NCI-H2081 treated with DMSO at 0.1 percent for 48 hours (cell line): ENCODE measurements around the gene ASPHD2.

Experiments used
- DNase-seq: peaks from one replicate; lab custom pipeline; 2025; lab: John Stamatoyannopoulos, UW

The ASPHD2 gene

DNA sequence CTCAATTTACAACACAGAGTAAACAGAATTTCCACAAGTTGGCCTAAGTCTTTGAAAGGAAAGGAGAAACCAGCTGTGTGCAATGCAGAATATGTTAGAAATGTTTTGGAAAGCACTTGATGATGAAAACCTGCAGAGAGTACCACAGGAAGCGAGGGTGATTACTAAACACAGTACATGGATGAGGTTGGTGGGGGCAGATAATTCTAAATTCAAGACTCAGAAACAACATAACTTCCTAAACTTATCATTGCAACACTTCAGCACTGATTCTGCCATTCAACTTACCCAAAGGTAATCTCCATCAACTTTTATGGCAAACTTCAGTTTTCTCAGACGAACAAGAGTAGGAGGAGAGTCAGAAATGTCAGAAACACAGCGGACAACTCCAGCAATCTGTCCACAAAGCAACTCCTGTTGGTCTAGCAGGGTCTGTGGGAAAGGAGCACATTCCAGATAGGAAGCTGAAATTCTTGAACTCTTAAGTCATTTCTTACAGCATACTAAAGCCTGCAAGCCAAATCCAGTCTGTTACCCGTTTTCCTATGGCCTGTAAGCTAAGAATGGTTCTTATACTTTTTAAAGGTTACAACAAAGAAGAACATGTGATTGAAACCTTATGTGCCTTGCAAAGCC is 47.8 kb downstream of the ASPHD2 start:
- DNase-seq, result no peak

DNA sequence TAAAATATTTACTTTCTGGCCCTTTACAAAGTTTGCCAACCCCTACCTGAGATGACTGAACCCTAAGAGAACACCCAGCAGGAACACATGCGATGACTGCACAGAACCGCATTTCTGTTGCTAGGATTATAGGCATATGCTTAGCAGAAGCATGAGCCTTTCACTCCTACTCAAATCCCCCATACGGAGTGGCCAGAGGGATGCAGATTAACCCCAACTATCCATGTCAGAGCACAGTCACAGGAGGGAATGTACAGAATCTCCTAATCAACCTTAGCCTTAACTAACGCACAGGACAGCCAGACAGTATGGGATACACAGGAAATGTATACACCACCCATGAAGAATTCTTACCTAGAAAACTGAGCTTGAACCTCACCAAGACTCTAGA is 48.3 kb downstream of the ASPHD2 start:
- no peak for DNase-seq

DNA sequence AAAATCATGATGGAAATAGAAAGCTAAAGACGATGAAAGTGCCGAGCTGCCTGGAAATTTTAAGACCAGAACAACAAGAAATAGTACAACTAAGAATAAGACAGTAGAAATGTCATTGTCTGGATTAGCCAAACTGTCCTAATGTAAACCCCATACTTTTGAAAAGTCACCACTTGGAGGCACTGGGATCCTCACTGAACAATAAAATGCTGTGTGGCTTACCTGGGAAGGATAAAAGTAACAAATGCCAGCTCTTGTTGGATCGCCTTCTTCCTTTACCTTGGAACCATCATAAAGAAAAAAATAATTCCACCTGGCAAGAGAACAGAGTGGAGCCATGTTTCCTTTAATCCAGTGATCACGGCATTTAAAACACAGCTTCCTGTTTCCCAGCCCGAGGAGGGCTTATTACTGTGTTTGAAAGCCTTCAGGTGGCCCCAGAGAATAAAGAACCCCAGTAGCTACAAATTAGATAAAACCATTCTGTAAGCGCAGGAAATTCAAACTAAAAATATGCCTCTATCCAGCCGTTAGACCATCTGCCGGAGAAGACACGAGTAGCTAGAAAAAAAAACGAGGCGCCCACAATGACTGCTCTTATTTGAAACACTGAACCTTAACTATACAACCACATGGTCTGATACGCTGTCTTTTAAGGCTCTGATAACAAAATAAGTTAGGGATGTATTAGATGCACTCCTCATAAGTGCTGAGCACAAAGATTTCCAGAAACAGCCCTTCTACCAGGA is 50.2 kb downstream of the ASPHD2 start:
- DNase-seq, result peak; percentile 59

DNA sequence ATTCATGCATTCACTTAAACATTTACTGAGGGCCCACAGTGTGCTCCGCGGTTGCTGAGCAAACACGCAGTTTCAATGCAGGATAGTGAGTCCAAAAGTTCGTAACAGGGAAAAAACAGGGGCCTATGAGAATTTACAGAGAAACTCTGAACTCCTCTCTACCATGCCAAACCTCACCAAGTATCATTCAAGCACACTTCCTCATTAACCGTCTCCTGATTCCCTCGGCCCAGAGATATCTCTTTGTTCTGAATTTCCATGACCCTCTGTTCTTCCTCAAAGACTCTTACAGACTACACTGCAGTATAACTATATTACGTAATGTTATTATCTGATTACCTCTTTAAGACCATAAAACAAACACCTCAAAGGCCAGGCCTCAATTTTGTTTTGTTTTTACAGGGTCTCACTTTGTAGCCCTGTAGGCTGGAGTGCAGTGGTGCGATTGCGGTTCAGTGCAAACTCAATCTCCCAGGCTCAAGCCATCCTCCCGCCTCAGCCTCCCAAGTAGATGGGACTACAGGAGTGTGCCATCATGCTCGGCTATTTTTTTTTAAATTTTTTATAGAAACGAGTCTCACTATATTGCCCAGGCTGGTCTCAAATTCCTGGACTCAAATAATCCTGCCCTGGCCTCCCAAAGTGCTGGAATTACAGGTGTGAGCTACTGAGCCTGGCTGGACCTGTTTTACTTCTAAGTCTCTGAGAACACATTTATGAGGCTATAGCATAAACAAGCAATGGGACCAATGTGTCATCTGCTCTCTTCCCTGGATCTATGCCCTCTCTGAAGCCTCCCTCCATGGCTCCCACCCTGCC is 50.9 kb downstream of the ASPHD2 start:
- no peak for DNase-seq

DNA sequence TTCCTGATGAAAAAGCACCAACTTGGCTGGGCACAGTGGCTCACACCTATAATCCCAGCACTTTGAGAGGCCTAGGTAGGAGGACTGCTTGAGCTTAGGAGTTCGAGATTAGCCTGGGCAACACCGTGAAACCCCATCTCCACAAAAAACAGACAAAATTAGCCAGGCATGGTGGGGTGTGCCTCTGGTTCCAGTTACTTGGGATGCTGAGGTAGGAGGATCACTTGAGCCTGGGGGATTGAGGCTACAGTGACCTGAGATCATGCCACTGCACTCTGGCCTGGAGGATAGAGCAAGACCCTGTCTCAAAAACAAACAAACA is 51.5 kb downstream of the ASPHD2 start:
- DNase-seq, result no peak

DNA sequence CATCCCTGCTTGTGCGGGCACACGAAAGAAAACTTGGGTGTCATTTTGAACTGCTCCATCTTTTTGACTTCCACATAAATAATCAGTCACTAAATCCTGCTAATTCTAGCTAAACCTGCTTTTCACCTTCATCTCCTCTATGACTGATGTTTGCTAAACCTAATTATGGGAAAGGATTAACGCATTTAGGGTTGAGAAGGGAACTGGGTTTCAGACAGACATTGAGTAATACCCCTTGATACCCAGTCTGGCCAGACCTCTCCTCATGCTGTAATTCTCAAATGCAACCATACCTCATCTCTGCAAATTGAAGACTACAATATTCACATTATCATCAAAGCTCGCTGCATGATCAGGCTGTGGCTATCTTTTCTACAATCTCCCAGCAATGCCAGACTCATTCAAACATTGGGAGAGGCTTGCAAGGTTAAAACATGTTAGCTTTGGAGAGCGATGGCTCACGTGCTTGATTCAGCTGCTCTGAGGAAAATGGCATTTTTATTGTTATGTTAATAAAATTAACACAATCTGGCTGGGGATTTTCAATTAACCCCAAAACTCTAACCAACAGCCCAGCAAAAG is 52.1 kb downstream of the ASPHD2 start:
- DNase-seq, result no peak

DNA sequence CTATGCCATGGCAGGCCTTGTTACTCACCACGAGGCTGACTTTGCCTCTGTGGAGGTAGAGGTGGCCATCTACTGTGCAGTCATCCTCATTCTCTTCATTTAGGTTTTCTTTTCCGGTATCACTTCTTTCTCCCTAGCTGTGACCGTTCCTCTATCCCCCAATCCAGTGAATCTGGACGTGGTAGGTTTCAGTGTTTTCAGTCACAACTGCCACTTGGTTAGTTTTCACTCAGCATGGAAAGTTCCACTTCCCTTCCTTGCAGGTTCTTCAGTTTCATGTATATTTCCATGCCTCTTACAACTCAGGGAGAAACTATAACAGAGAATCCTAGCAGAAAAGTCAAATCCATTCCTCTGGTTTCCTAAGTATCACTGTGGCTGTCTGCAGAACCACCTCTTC is 52.6 kb downstream of the ASPHD2 start:
- no peak for DNase-seq

DNA sequence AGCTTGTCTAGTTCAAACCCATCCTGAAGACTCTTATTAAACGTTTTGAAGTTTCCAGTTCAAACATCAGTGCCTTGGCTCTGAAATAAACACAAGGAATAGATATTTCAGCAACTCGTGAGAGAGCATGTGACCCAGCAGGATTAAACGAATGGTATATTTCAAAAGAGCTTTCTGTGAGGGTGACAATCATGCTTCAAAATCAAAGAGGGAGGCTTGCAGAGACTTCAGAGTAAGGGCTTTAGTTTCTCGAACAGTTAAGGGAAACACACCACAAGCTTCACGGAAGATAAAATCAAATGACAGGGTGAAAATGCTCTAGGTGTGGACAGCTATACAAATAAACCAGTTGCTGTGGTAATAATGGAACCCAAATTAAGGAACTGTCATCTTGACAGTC is 53.1 kb downstream of the ASPHD2 start:
- no peak for DNase-seq

DNA sequence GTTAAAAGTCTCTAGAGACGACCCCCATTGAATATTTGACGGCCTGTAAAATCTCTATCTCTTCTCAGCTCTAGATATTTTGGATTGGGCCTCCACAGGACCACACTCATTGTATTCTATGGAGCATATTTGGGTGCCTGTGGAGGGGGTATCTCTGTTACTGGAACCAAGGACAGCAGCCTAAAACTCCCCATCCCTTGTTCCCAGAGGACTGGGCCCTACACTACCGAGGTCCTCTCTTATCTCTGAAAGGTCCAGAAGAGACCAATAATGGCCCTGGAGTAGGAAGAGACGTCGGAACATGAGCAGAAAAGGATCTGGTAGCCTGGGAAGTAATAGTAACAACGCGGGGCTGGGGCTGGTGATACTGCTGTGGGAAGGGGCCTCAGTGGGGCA is 54.0 kb downstream of the ASPHD2 start:
- no peak for DNase-seq

DNA sequence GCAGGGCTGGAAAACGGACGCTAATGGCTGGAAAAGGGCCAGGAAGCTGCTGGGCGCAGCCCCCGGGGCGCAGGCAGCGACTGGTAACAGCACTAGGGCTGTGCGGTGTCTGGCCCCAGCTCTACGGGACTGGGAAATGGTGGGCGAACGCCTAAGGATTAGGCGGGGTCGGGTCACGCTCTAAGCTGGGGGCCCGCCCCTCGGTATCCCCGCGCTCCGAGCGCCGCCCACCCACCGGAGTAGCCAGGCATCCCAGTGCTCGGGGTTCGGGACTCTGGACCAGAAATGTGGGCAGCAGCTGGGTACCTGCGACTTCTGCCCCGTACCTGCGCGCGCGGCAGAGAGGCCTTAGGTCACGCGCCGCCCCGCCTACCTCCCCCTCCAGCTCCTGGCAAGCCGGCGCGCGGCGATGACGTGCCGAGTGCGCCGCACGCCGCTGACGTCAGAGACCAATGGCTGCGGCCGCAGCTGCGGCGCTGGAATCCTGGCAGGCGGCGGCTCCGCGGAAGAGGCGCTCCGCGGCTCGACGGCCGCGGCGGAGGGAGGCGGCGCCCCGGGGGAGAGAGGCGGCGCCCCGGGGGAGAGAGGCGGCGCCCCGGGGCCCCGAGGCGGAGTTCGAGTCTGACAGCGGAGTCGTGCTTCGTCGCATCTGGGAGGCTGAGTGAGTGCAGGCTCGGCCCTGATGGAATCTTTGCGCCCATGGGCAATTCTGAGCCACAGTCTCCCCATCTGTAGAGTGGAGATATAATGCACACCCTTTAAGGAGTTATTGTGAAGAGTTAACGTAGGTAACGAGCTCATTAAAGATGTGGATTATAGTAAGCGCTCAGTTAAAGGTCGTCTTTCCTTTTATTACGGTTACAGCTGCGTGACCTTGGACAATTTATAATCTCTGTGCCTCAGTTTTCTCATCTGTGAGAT is 54.6 kb downstream of the ASPHD2 start, which contains the start of the genes HPS4 and SRRD:
Gene HPS4, minus strand, starts transcription at position 345 of the 921 bp plus-strand sequence. CDS start 2,021 bp downstream, outside the sequence.
Gene SRRD, plus strand, starts transcription at position 439 of the 921 bp plus-strand sequence. Its CDS starts 14 bp downstream, at position 453.
- peak; percentile 44 for DNase-seq

DNA sequence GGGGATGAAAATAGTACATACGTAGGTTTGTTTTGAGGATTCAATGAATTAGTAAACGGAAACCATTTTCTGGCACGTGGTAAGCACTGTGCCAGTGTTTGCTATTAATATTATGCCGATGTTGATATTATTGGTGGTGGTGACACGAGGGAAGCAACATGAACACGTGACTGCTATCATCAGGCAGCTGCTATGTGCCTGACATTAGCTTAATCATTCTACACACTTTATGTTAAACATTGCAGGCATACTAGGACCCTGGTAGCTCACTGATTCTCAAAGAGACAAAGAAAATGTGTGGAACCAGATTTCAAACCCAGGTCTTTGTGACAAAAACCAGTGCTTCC is 55.3 kb downstream of the ASPHD2 start:
- DNase-seq, result no peak

DNA sequence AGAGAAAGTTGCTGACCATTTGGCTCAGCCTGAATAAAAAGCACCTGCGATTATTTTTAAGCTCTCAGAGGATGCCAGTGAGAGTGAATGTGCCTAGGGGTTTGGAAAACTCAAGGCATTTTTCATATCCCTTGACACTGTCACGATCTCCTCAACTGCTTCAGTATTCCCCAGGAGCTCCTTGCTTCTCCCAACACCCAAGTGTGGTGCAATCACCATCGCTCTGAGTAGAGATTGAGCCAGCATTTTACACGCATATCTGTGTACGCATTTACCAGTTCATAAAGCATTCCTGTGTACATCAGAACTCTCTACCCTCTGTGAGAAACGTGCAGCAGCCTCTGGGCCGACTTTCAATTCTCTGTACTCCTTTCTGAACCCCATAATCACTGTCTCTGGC is 56.0 kb downstream of the ASPHD2 start:
- no peak for DNase-seq

DNA sequence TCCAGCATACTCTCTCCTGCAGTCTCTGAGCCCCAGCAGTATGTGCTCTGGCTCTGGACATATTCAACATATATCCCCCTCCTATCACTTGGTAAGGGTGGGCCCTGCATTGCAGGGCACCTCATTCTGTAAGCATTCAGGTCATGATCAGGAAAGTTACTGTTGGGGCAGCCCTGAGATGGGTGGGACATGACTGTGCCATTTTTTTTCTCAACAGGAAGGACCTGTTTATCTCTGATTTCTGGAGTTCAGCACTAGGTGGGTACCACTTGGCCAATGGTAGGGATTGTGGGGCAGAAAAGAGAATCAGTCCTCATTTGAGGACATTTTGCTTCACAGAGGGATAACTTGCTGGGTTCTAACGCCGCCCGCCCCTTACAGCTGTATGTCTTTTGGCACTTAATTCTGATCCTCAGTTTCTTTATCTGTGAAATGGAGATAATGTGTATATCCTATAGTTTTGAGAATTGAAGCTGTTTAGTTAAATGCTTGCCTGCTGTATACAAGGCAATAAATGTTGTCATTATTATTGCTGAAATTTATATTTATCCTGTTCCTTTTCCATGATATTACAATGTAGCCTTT is 56.8 kb downstream of the ASPHD2 start:
- no peak for DNase-seq

DNA sequence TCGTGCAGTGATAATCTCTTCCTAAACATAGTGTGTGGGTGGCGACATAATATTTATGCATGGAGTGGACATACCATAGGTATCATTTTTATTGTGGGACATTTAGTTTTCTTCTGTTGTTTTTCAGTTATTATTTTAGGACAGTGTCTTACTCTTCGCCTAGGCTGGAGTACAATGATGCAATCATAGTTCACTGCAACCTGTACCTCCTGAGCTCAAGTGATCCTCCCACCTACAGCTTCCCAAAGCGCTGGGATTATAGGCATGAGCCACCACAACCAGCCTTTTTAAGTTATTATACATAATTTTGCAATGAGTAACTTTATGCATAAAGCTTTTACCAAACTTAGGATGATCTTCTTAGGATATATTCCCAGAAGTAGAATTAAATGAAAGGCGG is 57.3 kb downstream of the ASPHD2 start:
- DNase-seq, result no peak

DNA sequence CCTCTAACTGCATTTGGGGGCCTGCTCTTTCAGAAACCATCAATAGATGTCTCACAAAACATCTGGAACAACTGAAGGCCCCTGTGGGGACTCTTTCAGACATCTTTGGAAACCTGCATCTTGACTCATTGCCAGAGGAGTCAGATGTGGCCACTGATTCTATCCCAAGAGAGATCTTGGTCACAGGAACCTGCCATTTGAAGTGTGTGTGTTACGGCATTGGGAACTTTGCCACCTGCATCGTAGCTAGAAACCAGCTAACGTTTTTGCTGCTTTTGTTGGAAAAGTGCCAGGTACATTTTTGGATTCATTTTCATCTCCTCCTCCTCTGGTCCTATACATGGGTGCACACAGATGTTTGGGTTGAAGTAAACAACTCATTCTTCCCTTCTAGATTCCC is 58.9 kb downstream of the ASPHD2 start:
- no peak for DNase-seq

DNA sequence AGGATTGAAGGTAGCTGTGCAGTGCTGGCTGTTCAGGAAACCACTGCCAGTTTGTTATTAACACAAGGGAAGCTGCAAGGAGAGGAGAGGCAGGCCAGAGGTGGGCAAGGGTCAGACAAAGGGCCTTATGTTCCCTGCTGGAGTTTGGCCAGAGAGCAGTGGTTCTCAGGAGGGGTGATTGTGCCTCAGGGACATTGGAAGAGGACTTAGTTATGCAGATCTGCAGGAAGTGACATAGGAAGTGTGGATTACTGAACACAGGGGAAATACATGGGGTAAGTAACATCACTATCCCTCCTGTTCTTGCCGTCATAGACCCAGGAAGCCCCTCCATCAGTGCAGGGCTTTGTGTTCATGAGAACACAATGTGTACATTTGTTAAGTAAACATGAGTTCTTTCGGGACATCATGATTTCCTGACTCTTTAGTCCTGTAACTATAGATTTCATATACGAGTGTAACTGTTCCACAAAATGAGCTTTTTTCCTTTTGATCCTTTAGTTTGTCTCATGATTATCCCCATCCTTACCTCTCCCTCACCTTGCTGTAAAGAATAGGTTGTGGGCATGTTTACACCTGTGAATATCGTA is 60.5 kb downstream of the ASPHD2 start:
- DNase-seq, result no peak

DNA sequence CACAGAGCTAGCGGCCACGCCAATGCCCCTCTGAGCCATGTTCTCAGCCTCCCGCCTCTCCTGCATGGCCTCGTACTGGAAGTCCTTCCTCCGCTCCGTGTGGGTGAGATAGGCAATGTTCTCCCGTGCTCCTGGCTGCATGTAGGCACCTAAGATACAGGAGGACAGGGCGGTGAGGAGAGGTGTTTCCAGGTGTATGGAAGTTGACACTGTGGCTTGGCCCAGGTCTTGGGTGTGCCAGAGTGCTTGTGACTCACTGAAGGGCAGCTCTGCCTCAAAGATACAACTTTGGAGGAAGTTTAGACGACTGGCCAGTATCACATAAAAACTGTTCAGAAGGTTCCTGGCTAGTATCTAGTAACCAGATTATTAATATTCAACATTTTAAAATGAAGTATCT is 63.2 kb downstream of the ASPHD2 start:
- DNase-seq, result no peak

DNA sequence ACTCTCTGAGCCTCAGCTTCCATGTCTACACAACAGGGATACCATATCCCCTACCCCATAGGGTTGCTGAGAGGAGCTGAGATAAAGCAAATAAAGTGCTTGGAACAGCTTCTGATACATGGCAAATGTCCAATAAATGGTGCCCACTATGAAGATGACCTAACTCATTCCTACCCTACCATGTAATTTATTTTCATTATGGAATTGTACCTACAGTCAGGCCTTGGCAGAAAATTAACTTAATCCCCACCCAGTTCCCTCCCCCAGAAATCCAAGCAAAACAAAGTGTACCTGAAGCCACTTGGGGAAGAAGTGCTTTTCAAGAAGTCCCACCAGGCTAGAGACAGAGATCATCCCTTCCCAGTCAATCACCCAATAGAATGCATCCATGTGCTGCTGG is 65.4 kb downstream of the ASPHD2 start:
- DNase-seq, result no peak
